NCI-H1105 treated with DMSO at 0.1 percent for 48 hours (cell line): Measurements from ENCODE around the gene NMNAT3.
A peak's percentile ranks its signal among the peaks of the same experiment; 100 is the strongest.

Experiments
- DNase-seq: peaks from one replicate; lab custom pipeline; 2025; lab: John Stamatoyannopoulos, UW

Gene NMNAT3

DNA sequence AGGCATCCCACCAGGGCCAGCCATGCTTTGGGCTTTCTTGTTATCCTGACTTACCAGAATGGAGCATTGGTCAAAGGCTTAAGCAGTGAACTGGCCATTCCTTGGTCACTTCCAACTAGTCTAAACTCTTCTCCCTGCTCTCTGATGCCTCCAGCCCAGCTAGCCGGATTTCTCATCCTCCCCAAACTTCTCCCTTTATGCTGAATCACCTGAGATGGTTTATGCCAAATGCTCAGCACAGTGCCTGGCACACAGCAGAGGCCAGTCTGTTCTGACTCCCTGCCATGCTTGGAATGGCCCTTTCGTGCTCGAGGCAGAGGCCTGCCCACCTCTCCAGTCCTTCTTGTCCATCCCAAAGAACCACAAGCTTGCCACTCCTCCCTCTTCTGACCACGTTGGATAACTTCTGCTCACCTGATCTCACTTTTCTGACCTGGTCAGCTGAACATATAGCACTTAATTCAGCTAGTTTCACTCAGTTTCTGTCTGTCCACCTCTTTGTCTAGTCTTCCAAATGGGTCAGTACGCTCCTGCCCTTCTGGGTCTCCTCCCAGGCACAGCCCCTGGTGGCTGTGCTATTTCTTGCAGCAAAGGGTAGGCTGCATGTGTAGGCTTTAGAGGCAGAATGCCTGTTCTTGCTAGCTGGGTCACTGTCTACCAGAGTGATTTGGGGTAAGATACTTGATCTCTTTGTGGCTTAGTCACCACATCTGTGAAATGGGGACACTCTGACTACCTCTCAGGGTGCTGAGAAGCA lies 136.1 kb downstream of the NMNAT3 start:
- DNase-seq = no peak

DNA sequence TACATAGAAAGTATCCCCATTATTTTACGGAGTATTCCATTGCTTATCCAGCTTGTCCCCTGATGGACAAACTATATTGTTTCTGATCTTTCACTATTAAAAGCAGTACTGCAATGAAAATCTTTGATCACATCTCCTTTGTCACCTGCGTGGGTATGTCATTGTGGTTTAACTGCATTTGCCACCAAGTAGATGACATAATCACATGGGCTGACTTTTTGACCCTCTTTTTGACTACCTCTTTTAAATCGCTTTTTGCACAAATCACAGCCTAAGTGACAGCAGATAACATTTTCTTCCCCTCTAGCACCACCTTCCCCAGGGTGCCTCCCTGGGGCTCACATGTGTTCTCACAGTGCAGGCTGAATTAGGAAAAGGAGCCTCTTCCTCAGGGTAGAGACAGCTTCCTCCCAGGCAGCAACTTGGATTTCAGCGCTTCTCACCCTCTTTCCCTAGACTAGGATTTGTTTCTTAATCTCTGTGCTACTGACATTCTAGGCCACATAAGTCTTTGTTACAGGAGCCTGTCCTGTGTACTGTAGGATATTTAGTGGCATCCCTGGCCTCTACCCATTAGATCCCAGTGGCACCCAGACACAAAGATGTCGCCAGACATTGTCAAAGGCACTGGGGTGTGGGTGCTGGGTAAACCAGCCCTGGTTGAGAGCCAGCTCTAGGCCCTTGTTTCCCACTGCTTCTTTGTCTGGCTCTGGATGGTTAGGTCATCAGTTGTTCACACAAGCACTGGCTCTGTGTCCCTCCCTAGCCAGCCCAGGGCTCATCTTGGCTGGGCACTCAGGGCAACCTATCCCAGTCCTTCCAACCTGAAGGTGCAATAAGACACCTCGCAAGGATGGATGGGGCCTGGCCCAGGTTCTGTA lies 136.9 kb downstream of the NMNAT3 start:
- no peak for DNase-seq

DNA sequence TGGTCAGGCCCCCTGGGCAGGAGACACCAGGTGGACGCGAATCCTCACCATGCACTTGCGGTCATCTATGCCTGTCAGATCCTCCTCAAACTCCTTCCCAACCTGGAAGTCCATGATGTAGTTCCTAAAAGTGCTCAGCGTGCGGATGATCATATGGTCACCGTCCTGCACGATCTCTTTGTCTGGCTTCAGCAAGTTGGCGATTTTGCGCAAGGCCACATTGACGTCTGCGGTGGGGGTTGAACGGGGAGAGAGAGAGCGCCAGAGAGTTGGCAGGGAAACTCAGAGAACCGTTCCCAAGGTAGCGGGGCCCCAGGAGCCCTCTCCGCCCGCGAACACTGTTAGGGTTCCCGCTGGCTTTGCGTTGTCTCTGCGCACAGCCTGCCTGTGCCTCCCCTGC lies 139.0 kb downstream of the NMNAT3 start:
- no peak for DNase-seq

DNA sequence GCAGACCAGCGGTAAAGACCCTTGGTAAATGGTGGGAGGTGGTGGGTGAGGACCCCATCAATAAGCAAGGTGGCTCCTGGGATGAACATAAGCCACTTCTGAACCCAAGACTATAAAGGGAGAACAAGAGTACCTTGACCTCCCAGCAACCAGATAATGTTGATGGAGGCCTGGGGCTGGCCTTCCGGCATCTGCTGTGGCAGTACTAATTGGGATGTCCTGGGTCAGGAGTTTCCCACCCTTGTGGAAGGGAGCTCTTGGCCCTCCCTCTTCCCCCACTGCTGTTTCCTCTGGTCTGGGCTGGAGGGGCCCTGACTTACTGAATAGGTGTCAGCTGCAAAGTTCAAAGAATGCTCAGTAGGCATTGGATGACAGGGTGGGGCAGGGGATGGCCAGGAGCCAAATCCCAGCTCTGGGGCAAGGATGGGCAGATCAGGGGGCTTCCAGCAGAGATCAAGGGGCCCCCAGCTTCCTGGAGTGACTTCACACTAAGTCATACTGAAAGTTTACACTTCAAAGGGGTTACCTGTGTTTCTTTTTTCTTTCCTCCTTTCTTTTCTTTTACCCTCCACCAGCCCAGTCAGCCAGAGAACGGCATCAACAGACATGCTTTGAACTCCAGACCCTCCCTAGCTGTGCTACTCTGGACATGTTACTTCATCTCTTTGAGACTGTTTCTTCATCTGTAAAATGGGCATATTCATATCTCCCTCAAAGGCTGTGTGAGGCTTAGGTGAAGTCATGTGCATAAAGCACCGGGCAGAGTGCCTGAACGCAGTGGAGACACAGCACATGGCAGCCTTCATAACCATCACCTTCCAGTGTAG lies 139.8 kb downstream of the NMNAT3 start:
- DNase-seq = no peak

DNA sequence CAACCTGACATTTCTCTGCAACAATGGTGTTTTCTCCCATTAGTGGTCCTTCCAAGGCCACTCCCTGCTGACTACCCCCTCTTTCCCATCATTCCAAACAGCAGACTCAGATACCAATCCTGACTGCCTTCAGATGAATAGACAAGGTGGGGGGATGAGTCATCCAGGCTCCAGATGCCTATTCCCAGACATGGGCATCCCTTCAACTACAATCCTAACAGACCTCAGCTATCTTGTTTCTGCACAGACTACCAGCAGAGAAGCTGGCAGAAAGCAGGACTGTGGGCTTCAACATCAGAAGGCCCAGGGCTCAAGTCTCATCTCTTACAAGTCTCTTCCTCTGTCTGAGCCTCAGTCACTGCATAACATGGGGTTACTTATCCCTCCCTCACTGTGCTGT lies 140.4 kb downstream of the NMNAT3 start:
- no peak for DNase-seq

DNA sequence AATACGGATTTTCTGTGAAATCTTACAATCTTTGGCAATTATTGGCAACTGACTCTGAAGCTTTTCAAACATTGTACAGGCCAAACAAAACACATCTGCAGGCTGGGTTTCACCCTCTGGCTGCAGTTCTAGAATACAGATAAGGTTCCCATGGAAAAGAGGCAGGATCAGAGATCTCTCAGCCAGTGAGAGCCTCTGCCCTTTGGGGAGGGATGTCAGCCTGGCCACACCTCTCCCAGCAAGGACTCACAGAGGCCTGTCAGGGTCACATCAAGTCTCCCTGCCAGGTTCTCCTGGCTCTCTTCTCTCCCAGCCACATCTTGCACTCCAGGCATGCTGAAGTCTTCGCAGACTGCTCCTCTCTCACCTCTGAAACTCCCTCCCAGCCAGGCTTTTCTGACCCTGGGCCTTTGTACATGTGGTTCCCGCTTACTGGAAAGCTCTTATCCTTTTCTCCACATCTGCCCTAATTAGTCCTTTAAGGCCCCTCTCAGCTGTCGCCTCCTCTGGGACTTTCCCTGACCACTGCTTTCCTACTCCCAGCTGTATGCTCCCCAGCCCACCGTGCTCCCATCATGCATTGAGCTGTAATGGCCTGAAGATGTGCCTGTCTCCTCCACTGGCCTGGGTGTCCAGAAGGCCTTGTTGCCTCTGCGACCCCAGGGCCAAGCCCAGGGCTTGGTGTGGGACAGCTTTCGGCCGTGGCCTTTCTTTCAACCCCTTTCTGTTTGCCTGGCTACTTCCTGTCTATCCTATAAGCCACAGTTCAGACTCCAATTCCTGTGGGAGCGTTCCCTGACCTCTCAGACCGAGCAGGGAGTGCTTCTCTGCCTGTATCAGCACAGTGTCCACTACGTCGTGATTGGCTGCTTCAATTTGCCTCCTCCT lies 142.5 kb downstream of the NMNAT3 start:
- DNase-seq = no peak

DNA sequence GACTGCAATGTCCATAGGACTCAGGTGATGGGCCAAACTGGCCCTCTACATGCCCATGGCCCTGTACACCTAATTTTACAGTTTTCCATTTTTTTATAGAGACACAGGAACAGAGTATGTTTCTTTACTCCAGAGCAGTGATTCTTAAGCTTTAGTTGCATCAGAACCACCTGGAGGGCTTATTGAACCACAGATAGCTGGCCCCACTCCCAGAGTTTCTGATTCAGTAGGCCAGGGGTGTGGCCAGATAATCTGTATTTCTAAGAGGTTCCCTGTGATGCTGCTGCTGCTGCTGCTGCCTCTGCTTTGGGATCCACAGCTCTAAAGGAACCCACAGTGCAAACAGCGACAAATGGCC lies 143.3 kb downstream of the NMNAT3 start:
- peak; percentile 82 for DNase-seq

DNA sequence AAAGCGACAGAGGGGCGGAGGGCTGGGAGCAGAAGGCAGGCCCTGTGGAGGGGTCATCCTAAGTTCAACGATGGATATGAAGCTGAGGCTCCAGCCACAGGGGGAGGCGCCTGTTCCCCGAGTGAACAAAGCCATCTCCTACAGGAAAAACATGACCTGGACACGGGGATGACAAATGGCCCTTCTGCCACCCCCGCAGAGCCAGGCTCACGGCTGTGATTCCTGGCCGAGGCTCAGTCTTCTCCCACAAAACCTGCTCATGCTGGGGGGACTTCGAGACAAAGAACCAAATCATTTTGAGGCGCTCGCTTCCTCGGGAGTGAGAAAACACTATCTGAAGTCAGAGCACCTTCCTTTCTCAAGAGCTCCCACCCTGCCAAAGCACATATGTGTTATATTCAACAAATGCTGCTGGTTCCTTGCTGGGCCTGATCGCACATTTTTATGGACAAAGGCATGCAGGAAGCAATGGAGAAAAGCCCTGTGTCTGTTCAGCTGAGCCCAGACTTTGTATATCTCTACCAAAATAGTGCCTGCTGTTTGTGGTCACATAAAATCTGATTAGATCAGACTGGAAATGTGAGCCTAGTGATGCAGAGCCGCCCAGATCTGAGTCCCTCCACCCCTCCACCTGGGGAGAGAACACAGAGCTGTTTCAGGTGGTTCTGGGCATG lies 143.9 kb downstream of the NMNAT3 start:
- DNase-seq = peak; percentile 55

DNA sequence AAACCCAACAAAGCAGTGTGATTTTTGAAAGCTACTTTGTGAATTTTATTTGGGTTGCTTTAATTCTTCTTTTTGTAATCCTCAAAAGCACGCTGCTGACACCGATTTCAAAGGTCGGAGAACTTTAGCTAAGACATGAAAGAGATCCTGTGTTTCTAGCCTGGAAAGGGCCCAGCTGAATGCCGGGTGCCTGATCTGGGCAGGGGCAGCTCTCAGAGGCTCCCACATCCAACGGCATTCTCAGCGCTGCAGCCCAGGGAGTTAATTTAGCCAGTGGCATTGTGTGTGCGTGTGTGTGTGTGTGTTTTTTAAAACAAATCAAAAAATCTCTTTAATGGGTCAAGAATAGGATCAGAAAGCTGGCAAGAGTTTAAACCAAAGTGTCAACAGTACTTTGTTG lies 144.8 kb downstream of the NMNAT3 start:
- DNase-seq = no peak

DNA sequence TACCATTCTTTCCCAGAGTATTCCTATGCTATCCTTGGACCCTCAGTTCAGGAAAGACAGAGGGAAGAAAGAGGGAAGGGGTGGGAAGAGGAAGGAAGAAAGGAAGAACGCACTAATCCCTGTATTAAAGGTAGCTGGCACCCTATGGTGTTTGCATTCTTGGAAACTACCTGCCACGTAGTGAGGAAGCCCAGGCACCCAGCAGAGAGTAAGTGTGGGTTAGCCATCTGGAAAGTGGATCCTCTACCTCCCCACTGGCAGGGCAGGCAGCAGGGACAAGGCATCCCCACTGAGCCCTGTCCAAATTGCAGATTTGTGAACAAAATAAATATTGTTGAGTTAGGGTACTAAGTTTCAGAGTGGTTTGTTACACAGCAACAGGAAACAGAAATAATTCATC lies 147.1 kb downstream of the NMNAT3 start:
- no peak for DNase-seq

DNA sequence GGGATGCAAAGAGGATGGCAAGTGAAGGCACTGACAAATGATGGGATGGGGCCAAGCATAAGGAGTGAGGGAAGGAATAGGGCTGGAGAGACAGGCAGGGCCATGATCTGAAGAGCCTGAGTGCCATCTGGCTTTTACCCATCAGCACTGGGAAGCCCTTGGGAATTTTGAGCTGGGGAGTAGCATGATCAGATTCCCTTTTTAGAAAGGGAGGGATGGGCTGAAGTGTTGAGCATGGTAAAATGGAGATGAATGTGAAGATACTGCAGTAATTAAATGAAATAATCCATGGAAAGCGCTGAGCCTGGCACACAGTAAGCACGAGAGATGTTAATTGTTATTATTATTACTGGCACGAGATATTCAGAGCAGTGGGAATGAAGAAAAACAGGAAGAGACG lies 148.1 kb downstream of the NMNAT3 start:
- DNase-seq = no peak

DNA sequence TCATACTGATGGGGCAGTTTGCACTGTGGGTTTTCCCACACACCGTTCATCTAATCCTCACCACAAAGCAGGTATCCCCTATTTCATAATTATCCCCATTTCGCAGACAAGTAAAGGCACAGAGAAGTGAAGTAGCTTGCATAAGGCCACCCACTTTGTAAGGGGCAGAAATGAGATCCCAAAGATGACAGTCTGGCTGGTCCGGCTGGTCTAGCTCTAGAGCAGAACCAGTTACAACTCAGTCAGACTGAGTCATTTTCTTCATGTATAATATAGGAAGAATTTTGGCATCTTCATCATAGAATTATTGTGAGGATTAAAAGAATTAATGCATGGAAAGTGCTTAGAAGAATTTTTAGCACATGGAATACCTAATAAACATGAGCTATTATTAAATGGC lies 148.8 kb downstream of the NMNAT3 start:
- DNase-seq = no peak

DNA sequence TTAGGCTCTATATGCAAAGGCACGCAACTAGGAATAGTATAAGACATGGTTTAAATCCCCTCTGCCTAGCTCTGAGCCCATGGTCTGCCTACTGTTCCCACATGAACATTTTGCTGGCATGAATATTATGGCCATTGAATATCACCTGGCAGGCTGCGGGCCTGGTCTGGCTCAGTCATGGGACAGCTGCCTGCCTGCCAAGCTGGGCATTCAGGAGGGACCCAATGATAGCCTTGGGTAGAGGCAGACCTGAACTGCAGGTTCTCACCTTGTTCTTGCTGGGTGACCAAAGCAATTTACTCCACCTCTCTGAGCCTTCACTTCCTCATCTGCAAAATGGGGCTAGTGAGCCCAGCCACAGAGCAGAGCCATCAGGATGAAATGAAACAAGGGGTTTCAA lies 149.5 kb downstream of the NMNAT3 start:
- no peak for DNase-seq

DNA sequence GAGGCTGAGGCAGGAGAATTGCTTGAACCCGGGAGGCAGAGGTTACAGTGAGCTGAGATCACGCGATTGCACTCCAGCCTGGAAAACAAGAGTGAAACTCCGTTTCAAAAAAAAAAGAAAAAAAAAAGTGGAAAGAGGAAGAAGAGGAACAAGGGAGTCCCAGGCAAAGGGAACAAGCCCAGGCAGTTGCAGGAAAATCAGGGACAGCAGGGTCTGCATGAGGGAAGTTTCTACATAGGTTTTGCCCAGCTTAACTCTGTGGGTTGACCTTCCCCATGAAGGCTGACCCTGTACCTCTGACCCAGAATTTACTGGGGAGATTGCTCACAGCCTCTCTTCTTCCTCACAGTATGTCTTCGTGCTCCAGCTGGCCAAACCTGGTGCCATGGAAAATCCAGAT lies 150.5 kb downstream of the NMNAT3 start:
- no peak for DNase-seq

DNA sequence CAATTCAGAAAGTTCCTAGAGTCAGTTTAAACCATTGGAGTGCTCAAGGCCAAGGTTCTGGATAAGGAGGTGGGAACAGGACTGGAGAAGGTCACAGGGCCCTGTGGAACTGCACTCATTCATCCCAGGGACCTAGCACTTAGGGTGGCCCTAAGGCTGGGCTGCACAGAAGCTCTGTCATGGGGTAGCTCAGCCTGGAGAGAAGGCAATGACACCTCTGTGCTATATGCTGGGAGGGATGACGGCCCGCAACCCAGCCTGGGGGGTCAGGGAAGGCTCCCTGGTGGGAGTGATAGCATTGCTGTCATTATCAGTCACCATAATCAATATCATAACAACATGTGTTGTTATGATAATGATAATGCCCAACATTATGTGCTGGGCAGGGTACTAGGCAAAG lies 151.6 kb downstream of the NMNAT3 start:
- DNase-seq = no peak

DNA sequence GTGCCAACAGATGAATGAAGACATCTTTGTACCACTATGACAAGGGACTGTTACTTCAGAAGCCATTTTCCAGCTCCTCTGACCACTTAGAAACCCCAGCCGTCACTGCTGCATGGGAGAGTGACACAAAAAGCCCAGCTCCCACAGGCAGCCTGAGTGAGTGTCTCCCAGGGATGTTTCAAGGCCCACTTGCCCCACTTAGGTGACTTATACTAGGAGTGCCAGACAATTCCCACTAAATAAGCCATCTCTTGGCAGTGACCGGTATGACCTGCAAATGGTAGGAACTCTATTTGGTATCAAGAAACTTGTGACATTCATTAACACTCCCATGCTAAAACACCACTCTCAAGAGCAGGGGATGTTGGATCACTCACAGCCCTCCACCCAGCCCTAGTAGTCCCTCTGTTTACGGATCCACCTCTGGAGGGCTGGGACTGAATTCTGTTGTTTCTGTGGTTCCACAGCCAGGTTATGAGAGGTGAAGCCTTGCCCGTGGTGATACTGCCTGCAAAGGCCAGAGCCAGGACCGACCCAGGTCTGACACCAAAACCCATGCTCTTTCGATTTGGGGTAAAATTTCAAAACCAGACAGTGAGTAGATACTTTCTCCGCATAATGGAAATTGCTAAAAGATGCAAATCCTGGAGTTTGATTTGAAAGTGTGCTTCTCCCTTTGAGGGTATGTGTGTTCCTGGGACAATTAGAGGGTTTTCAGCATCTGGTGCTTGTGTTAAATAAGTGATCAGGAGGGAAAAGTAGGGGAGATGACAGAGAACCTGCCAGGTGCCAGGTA lies 152.7 kb downstream of the NMNAT3 start:
- DNase-seq = no peak

DNA sequence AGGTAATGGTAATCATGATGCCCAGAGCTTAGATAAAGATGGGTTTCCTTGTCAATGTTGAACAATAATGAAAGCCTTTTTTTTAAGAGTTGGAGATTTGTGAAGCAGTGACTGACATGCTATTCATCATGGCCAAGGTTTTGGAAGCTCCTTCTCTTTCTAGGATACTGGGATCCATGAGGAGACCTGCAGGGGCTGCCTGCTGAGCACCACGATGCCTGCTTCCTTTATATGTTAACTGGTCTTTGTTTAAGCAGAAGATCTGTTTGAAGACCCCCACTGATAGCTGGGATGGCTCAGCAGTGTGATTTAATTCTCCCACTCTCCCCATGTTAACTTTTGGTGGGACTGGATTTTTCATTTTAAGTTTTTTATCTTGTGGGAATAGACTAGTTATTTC lies 154.1 kb downstream of the NMNAT3 start:
- DNase-seq = no peak

DNA sequence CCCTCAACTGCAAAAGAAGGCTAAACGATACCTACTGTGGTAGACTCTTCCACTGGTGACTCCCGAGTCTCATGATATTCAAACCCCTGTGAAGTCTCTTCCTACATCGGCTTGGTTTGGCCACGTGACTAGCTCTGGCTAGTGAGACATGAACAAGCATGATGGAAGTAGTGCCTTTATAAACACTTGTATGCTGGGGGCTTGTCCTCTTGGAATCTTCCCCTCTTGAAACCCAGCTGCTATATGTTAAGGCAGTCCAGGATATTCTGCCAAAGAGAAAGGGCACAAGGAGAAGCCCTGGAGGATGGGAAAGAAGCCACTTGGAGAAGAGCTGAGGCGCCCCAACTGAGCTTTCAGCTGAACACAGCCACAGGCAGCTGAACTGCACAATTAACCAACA lies 154.6 kb downstream of the NMNAT3 start:
- DNase-seq = no peak

DNA sequence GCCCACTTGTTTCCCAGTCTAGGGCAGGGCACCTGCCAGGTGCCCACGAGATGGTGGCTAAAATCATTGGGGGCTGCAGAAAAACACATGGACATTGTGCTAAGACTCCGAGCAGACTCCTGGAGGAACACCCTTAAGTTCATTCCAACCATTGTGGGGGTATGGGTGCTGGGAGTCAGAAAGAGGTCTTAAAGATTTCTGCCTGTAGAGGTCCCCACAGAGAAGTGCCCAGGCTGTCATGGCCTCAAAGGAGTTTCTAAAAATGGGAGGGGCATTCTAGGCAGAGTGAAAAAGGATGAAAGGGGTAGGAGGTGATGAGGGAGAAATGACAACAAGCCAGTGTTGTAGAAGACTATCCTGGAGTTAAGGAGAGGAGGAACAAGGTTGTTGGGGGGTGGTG lies 155.4 kb downstream of the NMNAT3 start:
- DNase-seq = no peak

DNA sequence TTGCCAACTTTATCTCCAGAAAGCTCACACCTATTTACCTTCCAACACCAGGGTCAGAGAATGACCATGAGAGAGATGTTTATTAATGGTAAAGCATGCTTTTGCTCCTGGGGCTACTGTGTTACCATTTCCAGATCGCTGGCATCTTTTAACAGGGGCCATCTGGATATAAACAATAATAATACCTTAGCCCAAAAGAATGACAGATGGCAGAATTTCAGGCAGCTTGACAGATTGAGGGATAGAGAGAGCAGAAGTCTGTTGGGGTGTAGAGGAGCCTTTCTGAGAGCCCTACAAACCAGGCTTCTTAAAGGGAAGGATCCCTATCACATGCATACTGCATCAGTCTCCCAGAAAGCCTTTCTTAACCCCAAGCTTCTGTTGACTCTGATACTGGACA lies 156.0 kb downstream of the NMNAT3 start:
- DNase-seq = no peak
